Fibroblast of mammary gland (primary cell): ENCODE data around the gene DNM3.
"Not testable (repeated sequence)": the region's sequence is repeated elsewhere in the genome, so short reads cannot be mapped to it uniquely, and the experiment has no call there.

Experiments
- DNase-seq: peaks from one replicate; pipeline ENCODE4 v3.0.0-alpha.2; 2010; ENCODE audit warnings: low read depth
- H3K4me3 ChIP-seq: 2 replicates; pipeline ENCODE4 v1.5.1; 2011; ENCODE audit warnings: low read depth, mild to moderate bottlenecking, low read length, moderate library complexity; ENCODE audit not compliant: control insufficient read depth
- CTCF ChIP-seq: conservative IDR thresholded peaks from 2 replicates; pipeline ENCODE4 v1.5.1; 2011; ENCODE audit warnings: low read depth, low read length, inconsistent platforms; ENCODE audit not compliant: control insufficient read depth, insufficient read depth

DNM3 gene

GRCh38 chr1:172363852-172364251 lies 522.6 kb downstream of the DNM3 start:
- no peak overlapping the region for H3K4me3 ChIP-seq
- TF ChIP-seq CTCF = no peak

GRCh38 chr1:172371646-172372045 lies 530.3 kb downstream of the DNM3 start:
- DNase-seq, H3K4me3 ChIP-seq: not testable (repeated sequence)

More at GRCh38 chr1:172363852-172364251, 522.6 kb downstream of the DNM3 start:
- DNase-seq = no peak

- no peak overlapping the region for H3K4me3 ChIP-seq
- TF ChIP-seq CTCF = no peak
- peak; percentile 75 for DNase-seq
Measured at GRCh38 chr1:172373864-172374263, 532.6 kb downstream of the DNM3 start.

- TF ChIP-seq CTCF = no peak
- H3K4me3 ChIP-seq = no peak overlapping the region
- DNase-seq = no peak
Measured at GRCh38 chr1:172375211-172375631, 533.9 kb downstream of the DNM3 start.

DNA sequence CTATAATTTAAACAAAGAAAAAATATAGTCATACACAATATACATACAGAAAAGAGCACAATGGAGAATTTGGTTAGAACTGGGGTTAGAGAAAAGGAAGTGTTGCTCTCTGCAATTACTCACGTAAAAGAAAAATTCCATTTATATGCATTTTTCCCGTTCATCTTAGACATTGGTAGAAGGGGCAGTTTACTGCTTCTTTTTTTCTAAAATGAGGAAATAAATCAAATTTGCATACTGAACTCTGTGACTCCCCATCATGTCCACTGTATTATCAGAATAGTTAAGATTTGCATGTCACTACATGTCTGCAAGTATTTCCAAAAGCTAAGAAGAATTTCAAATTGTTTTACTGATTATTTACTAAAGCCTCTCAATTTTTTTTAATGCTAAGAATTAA lies 535.1 kb downstream of the DNM3 start:
- TF ChIP-seq CTCF = no peak
- H3K4me3 ChIP-seq = no peak overlapping the region
- no peak for DNase-seq

DNA sequence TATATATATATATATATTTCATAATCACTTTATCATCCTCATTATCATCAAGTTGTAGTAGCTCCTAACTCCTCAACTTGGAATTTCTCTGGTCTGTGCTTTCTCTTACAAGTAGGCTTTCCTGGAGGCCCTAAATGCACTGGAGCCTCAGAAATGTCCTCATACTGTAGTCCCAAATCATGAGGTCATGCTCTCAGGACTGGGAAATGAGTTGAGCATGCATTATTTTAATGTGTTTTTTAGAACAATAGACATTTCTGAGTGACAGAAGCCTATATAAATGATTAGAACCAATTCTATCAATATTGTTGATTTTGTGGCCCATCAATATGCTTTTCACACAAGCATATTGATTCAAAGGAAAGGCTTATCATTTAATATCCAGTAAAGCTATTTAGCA lies 536.3 kb downstream of the DNM3 start:
- no peak for DNase-seq
- no peak for TF ChIP-seq CTCF
- no peak overlapping the region for H3K4me3 ChIP-seq

- no peak for TF ChIP-seq CTCF
- no peak overlapping the region for H3K4me3 ChIP-seq
- no peak for DNase-seq
Measured at GRCh38 chr1:172378109-172378760, 536.9 kb downstream of the DNM3 start.
